Sigmoid colon (tissue), 4 donors: Measurements from ENCODE around the gene GJB4.

Experiments used
- POLR2A ChIP-seq, 2 donors: fragments of 450-650 bp; IDR thresholded peaks; one replicate each; pipeline ENCODE4 v1.6.1; 2016; ENCODE audit warnings: antibody characterized with exemption in 2 of 2, mild to moderate bottlenecking in 2 of 2, moderate library complexity in 2 of 2
- POLR2AphosphoS5 ChIP-seq, 4 donors: sonication (generic); formaldehyde crosslinking; IDR thresholded peaks; one replicate each; pipeline ENCODE4 v1.6.1; 2017; ENCODE audit warnings: antibody characterized with exemption in 4 of 4

DNA sequence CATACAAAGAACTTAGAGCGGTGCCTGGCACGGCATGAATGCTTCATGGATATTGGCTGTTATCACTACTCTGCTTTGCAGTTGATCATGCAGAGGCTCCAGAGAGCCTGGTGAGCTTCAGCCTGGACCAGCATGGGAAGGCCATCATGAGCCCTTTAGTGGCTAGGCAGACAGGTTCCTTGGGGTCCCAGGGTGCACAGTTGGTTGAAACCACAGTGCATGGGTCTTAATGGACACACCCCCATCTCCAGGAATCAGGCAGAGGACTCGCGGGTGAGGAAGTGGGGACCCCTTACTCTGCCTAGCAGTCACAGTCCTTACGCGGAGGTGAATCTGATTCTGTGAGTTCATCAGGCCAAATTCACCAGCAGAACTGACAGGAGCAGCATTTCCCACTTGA is 3.6 kb upstream of the GJB4 start:
- TF ChIP-seq POLR2A (IDR thresholded peaks at IDR 0.05), result no peak
- TF ChIP-seq POLR2AphosphoS5 (IDR thresholded peaks at IDR 0.05), result no peak
